Measurements from ENCODE around the gene DPH3.

DPH3 gene

GRCh38 chr3:16290007-16290826, 25.5 kb upstream of the DPH3 start:
- peak in 1 of 2 experiments; percentile 5 for DNase-seq

GRCh38 chr3:16289144-16289889, 24.6 kb upstream of the DPH3 start:
- no peak for DNase-seq

GRCh38 chr3:16288664-16289063, 23.9 kb upstream of the DPH3 start:
- DNase-seq = no peak

GRCh38 chr3:16286751-16287543, 22.2 kb upstream of the DPH3 start:
- DNase-seq = no peak

GRCh38 chr3:16286161-16286560, 21.4 kb upstream of the DPH3 start:
- no peak for DNase-seq

GRCh38 chr3:16284633-16285032, 19.9 kb upstream of the DPH3 start:
- DNase-seq = no peak

GRCh38 chr3:16280671-16281070, 15.9 kb upstream of the DPH3 start:
- no peak for DNase-seq

GRCh38 chr3:16279010-16279801, 14.5 kb upstream of the DPH3 start:
- no peak for DNase-seq

GRCh38 chr3:16277471-16277870, 12.7 kb upstream of the DPH3 start:
- DNase-seq = no peak

- DNase-seq = no peak
Observed at GRCh38 chr3:16273867-16274266, 9.1 kb upstream of the DPH3 start.

- no peak for DNase-seq
Observed at GRCh38 chr3:16272588-16272987, 7.8 kb upstream of the DPH3 start.

- DNase-seq = no peak
Observed at GRCh38 chr3:16270855-16271254, 6.1 kb upstream of the DPH3 start.

- DNase-seq = no peak
Observed at GRCh38 chr3:16266714-16267113, 2.0 kb upstream of the DPH3 start.

- no peak for DNase-seq
Observed at GRCh38 chr3:16265455-16265786, 678 bp upstream of the DPH3 start.

GRCh38 chr3:16264174-16264707, 502 bp downstream of the DPH3 start:
- no peak for DNase-seq

- no peak for DNase-seq
Observed at GRCh38 chr3:16262174-16262573, 2.6 kb downstream of the DPH3 start.

- no peak for DNase-seq
Observed at GRCh38 chr3:16260046-16260445, 4.7 kb downstream of the DPH3 start.

- DNase-seq = no peak
Observed at GRCh38 chr3:16258866-16259265, 5.9 kb downstream of the DPH3 start.

GRCh38 chr3:16258177-16258576, 6.6 kb downstream of the DPH3 start:
- DNase-seq = no peak

GRCh38 chr3:16257309-16257708, 7.4 kb downstream of the DPH3 start:
- DNase-seq = no peak

- peak; percentile 49 to 72 for DNase-seq
Observed at GRCh38 chr3:16255726-16256125, 9.0 kb downstream of the DPH3 start.

GRCh38 chr3:16255326-16255725, 9.4 kb downstream of the DPH3 start:
- no peak for DNase-seq

- DNase-seq = peak in 1 of 2 experiments; percentile 10
Observed at GRCh38 chr3:16254916-16255315, 9.8 kb downstream of the DPH3 start.

All from NCI-H1930 (cell line).